IPS DF 19.7 (cell line): Measurements from ENCODE around the gene TMEM236.

Source experiments
- DNase-seq: peaks from one replicate; pipeline ENCODE4 v3.0.0-alpha.2; 2013; ENCODE audit warnings: low read depth, low spot score

The TMEM236 gene

DNA sequence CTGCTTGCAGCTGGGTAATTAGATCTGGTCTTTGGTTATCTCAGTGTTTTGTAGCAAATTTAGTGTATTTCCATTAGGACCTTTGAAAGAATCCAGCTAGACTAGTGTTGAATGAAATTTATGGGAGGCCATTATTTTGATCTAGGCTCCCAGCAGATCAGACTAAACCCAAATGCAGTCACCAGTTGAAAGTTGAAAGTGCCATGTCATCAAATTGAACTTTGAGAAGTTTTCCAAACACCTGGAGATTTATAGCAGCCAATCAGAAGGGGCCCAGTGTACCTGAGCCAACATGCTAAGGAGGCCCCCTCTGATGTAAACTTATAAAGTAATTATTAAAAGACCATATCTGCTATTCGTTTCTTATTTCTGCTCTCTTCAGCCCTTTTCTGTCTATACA, 11.3 kb upstream of the TMEM236 start:
- DNase-seq: no peak

DNA sequence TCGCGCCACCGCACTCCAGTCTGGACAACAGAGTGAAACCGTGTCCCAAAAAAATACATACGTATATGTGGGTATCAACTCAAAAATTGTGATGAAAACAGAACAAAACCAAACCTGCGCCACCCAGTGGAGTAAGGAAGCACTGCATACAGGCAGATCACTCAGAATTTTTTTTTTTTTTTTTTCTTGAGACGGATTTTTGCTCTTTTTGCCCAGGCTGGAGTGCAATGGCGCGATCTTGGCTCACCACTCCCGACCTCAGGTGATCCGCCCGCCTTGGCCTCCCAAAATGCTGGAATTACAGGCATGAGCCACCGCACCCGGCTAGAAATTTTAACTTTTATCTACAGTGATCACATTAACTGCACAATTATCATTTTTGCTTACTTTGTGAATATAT, 9.1 kb upstream of the TMEM236 start:
- DNase-seq: no peak

DNA sequence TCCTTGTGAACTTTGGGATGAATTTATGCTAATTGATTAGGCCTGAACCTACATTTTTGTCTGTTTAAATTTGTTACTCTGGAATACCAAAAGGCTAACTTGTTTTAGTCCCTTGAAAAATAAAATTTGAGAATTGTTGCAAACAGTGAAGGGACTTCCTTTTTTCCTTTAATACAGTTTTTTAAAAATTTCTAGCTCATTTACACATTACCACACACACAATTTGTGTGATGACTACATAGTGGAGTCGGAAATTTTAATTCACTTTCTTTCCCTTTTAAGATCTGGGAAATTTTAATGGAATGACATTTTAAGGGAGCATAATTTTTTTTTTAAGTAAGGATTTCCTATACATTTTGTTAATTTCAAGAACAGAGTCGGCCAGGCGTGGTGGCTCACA, 8.6 kb upstream of the TMEM236 start:
- DNase-seq: no peak

DNA sequence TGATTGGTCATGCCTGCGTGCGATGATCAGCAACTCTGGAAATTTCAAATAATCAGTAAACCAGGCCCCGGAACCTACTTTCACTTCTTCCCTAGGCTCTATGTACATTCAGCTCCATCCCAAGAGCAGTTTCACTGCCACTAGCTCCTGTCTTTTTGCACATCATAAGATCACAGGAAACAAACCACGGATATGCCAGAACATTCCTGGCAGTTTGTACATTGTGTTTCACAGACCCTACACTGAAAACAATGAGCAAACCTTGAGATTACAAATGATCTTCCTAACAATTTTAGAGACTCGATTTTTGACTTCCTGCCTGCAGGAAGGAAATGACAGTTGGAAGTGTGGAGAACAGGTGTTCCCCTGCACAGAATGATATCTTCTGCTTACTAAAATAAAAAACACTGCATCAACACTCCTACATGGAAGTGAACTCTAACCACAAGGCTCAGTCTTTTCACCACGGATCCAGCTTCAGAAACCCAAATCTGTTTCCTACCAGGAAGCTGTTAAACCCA, 7.6 kb upstream of the TMEM236 start:
- no peak for DNase-seq

DNA sequence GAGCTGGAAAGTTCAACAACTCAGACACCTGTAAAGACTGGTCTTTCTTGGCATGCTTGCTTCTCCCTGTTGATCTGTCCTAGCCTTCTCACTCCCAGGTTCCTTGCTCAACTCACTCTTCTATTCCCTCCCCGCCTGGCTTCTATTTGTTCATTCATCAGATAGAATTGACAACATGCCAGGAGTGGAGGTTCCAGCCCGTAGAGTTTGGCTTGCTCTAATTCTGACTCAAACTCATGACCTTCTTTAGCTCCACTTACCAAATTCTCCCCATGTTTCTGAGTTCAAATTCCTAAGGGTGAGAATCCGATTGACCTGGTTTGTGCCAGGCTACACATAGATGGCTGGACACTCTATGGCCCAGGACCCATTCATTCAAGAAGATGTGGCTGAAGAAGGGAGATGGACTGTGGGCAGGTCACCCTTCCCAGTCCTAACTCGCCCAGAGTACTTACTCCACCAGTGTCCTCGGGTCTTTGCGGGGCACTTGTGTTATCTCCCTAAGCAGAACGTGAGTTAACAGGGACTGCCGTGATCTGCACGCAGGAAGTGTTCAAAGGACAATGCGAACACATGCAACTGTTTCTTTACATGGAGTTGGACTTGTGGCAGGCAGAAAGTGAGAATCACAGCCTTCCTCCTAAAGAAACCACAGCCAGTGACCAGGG, 4.0 kb upstream of the TMEM236 start:
- DNase-seq: no peak

DNA sequence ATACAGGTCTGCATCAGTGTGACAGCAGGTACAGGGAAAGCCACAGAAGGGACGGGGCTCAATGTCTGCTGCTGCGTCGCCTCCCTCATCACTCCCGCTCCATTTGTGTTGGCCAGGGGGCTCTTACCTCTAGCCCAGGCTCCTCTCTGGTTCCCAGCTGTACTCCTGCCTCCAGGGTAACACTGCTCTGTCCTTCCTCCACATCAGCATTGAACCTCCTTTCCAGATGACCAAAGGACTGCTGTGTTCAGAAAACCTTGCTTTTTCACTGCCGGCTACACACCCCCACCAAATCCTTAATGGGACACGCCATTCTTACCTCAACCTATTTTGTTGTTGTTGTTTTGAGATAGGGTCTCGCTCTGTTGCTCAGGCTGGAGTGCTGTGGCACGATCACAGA, 2.1 kb upstream of the TMEM236 start:
- DNase-seq: no peak

DNA sequence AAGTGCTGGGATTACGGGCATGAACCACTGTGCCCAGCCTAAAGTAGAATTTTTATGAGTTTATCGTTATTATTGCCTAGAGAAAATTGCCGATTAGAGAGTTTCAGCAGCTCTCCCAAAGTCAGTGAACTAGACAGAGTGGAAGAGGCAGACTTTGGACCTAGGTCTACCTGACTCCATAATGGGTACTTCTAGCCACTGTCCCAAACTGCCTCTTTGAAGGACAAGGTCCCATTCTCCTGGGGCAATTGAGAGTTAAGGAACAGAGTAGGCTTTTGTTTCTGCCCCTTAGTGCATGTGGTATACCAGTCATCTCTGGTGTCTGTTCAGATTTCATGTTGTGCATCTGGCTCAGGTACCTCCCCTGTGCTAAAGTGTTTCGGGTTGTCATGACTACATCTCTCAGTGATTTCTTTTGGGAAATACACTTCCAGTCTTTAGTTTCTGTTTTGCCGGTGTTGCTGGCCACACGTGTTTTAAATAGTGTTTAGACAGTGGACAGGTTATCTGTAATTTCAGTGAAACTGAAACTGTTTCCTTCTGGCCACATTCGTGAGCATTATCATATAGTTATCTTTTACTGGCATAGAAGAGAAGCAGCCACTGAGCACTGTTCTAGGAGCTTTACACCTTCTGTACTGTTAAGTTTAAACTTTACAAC, 4.7 kb downstream of the TMEM236 start:
- no peak for DNase-seq

DNA sequence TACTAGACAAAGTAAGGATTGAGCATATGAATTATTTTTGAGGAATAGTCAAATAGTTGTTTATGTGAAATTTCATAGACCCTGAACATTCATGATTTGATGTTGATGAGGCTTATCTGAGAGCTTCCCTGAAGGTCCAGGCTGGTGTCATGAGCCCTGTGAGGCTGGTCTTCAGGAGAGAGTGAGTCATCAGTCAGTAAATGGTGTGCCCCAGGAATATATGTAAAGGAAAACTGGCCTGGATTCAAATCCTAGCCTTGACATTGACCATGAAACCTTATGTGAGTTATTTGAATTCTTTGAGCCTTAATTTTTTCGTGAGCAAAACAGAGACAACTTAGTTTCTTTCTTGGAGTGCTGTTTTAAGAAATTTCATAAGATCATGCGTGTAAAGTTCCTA, 6.2 kb downstream of the TMEM236 start:
- DNase-seq: no peak

DNA sequence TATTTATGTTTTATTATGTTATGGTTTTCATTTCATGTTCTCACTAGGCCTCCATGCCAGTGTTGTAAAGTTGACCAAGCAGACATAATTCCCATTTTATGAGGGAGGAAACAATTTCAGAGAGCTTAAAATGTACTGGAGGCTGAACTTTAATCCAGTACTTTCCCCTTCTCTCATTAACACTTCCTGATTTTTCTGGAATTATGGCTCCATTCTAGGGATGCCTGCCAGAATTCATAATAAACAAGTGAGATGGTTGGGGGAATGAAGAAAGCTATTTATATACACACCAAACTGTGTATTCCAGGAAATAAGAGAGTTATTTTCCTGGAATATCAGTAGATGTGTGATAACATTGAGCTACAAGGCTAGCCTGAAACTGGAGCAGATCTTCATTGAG, 6.9 kb downstream of the TMEM236 start:
- no peak for DNase-seq

DNA sequence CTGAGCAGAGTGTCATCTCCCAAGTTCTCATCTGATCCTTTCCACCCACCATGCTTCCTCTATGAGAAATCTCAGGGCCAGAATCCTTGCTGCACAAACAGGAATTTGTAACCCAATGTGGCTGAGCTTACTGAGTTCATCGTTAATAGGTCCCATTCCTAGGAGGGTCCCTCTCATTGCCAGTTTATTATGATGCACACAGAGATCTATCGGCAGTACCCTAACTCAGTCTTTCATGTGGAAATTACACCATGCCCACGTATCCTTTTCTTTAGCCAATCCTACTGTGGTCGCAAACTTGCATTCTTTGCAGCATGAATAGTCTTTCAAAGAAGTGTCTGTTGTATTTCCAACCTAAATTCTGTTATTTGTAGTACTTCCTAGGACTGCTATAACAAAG, 12.1 kb downstream of the TMEM236 start:
- DNase-seq: peak; percentile 38

DNA sequence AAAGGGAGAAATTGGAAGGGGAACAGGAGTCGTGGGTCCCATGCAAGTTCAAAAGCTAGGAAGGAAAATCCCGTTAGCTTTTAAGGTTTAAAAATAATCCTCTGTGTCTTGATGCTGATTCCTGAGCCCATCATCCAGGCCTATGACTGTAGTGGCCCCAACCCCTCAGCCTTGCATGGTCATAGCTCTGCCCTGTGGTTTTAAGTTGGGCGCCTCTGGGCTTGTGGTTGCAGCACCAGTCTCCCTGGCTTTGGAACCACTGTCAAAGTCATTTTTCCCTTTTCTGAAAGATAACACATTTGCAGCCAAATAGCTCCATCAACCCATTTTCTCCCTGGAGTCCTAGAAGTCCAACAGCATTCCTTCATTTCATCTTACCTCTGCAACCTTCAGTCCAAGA, 13.6 kb downstream of the TMEM236 start:
- DNase-seq: no peak

DNA sequence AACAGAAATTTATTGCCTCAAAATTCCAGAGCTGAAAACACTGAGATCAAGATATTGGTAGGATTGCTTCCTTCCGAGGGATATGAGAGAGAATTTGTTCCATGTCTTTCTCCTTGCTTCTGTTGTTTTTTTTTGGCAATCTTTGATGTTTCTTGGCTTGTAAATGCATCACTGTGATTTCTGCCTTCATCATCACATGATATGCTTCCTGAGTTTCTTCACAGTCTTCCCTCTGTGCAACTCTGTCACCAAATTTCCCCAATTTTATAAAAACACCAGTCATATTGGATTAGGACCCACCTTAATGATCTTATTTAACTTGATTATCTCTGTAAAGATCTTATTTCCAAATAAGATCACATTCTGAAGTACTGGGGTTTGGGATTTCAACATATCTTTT, 14.7 kb downstream of the TMEM236 start:
- DNase-seq: no peak

DNA sequence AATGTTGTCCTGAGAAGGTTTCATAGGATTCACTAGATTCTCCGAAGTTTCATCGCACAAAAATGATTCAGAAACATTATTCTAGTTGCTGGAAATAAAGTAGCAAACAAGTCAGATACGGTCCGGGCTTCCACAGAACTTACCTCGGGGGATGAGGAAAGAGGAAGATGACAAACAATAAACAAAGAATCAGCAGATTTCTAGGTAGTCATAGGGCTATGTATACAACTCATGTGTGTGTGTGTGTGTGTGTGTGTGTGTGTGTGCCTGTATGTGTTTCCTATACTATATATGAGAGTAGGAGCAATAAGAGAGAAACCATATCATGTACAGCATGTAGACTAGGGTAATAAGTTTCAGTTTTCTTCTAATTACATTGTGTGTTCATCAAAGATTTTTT, 16.5 kb downstream of the TMEM236 start:
- no peak for DNase-seq

DNA sequence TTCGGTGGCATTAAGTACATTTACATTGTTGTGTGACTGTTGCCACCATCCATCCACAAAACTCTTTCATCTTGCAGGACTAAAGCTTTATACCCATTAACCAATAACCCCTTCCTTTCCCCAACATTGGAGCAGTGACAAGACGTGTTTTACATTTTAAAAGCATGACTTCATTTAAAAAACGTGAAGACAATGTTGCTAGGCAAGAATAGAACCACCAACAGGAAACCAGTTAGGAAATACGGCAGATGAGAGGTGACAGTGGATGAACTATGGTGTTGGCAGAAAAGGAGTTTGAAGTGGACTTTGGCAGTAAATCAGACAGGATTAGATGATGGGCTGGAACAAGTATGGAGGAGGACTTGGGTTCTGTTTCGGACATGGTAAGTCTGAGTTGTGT, 17.0 kb downstream of the TMEM236 start:
- DNase-seq: no peak

DNA sequence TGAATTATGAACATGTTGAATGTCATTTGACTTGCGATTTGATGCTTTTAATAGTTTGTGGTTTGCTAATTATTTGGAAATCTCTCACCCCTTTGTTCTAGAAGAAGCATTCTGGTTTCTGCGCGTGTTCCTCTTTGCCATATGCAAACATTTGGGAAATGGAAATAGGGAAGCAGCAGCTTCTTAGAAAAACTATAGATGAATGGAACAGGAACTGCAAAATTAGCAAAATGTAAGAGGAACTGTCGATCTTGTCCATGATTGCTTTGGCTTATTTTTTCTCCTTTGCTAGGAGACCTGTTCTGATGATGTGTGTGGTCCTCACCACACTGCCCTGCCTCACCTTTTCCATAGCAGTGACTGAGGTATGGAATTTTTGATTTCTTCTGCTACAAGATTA, 19.0 kb downstream of the TMEM236 start:
- no peak for DNase-seq

DNA sequence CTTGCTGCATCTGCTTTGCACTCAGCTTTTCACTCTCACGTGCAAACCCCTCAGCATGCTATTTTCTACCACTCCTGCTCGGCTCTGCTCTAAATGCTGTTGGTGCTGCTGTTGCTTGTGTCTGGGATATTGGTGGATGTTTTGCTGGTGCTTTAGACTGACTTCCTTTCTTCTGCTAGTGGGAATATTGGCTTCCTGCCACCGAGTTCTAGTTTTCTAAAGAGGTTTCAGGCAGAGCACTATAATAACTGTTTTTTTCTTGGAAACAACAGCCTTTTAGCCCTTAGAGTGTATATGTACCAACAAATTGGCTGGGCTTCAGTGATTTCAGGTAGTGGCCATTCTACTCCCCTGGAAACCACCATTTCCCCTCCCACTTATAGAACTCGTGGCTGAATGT, 27.8 kb downstream of the TMEM236 start:
- no peak for DNase-seq

DNA sequence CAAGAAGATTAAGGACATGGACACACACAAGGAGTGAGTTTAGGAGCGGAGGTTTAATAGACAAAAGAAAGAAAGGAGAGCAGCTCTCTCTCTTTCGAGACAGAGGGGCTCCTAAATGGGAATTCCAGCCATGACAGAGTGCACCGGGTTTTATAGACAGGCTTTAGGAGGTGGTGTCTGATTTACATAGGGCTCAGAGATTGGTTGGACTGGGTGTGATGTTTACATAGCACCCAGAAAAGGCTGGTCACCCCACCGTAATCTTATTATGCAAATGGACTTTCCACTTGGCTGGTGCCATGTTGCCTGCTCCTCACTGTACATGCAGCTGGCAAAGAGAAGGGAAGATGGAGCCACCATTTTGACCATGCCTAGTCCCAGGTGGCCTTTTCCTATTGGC, 28.7 kb downstream of the TMEM236 start:
- no peak for DNase-seq

DNA sequence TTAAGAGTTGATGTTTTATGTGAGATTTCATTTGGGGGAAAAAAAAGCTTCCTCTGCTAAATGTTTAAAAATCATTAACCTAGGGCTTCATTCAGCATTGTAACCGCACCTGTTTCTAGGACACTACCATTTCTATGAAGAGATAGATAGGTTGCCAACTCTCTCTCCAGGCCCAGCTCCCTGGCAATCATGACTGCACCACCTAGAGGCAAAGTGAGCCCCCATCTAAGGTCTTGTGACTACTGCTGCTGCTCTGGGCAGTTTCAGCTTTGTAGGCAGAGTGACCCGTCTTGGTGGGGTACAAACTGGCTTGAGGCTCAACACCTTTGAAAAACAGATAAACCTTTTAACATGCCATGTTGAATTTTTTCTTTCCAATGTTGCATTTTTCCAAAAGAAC, 29.9 kb downstream of the TMEM236 start:
- no peak for DNase-seq

DNA sequence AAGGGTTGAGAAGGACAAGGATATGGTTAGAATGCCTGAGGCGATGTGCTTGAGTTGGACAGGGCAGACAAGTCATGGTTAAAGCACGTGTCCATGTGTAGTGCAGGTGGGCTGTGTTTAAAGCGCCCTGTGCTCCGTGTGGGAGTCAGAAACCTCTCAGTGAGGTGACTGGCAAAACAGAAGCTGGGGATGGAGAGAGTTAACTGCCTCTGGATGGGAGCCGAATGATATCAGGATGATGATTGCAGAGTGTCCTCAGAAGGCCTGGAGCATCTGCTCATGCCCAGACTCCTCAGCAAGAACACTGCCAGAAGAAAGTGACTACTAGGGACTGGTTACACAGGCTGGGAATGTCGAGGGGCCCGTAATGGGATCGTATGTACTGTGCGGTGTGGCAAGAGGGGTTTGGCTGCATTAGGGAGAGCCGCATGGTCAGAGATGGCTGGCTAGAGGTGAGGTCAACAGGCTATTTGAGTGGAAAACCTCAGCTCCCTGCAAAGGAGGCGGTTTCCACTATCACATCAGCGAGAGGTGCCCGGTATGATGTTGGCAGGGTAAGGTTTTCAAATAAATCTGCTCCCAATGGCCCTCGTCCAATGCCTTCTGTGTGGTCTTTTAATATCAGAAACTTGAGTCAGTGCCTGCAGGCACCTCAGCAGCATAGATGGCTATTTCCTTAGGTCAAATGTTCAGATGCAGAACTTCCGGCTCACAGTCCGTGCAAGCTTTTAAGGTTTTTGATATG, 31.1 kb downstream of the TMEM236 start:
- DNase-seq: no peak

DNA sequence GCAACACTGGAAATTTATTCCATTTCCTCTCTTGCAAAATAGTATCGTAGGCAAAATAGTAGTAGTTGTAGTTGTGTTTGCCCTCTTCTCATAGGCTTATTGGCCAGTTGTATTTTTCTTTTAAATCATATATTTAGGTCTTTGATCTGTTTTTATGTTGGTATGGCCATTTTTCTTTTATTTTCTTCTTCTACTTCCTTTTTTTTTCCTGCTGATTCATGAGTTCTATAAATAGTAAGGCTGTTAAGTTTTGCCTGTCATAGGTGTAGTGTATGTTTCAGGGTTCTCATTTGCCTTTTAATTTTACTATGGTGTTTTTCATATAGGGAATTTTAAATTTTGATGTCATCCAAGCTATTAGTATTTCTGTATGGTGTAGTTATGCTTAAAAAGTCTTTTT, 31.8 kb downstream of the TMEM236 start:
- DNase-seq: no peak

DNA sequence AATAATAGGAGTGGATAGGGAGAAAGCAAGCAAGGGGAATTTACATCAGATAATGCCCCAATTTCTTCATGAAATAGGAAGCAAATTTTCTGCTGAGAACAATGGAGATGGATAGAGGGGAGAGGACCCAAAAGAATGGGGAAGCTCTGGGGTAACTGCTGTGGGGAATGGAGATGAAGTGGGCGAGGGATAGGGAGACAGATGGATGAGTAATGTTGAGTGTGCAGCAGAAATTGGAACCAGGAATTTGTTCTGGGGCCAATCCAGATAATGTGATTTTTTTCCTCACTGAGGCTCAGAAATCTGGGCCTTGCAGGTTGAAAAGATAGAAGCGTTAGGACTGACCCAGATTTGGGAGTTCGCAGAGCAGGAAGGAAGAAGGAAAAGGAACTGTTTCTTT, 32.7 kb downstream of the TMEM236 start:
- no peak for DNase-seq

DNA sequence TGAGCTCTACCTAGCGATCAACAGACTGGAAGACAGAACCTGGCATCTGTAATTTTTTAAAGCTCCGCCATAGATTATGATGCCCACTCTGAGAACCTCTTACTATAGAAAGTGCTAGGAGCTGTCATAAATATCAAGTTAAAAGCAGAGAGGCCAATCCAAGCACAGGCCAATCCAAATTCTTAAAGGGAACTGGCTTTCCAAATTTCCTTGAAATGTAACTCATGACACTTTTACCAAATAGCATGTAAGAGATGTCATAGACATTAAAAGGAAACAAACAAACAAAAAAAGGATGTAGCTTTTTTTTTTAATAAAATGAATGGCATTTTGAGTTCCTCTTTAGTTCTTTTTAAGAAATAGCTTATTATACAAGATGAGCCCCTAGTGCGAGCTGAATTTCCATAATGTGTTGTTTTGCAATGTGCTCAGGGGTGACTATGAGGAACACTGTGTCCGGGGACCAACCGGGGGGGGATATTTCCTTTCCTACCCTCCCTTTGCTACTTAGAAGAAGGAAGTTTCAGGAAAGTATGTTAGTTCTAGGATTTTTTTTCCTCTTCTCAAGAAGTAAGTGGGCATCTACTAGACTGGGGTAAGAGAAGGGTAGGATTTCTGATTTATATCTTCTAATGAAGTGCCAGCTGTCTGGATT, 33.4 kb downstream of the TMEM236 start:
- DNase-seq: no peak
